Natural killer cell (primary cell): Measurements from ENCODE around the gene DNAH7. TPM values are rescaled to one million over a fixed set of nuclear protein-coding genes. Genes with fewer than 3 reads are reported as not detected.

Experiments used
- ATAC-seq, 3 donors: fragments of 150-1000 bp in 2 of 3; fragments of 200-7000 bp in 1 of 3; cut with Tn5 transposase; 1 replicate in 1 of 3; 2 replicates in 2 of 3; pipeline ENCODE4 v1.10.0; 2021; ENCODE audit warnings: mild to moderate bottlenecking in 2 of 3, moderate library complexity in 2 of 3
- DNase-seq, 2 donors: peaks; one replicate each; pipeline versions ENCODE4 v3.0.0 to v3.0.0-alpha.2; 2013 to 2021; ENCODE audit warnings: mixed read lengths in 1 of 2
- H3K27ac ChIP-seq: one replicate; pipeline ENCODE4 v1.5.1; 2013; ENCODE audit warnings: mild to moderate bottlenecking, low read length
- H3K27me3 ChIP-seq: one replicate; pipeline ENCODE4 v1.6.1; 2013; ENCODE audit warnings: low read length; ENCODE audit not compliant: control insufficient read depth, insufficient read depth
- H3K36me3 ChIP-seq: one replicate; pipeline ENCODE4 v1.6.1; 2013; ENCODE audit warnings: low read length; ENCODE audit not compliant: control insufficient read depth, insufficient read depth
- H3K4me1 ChIP-seq: one replicate; pipeline ENCODE4 v1.6.1; 2013; ENCODE audit warnings: low read length; ENCODE audit not compliant: control insufficient read depth, insufficient read depth
- H3K4me3 ChIP-seq: one replicate; pipeline ENCODE4 v1.5.1; 2013; ENCODE audit warnings: low read length
- H3K9me3 ChIP-seq: one replicate; pipeline ENCODE4 v1.6.1; 2013; ENCODE audit warnings: low read length; ENCODE audit not compliant: control insufficient read depth, insufficient read depth
- H3K27ac Mint-ChIP-seq, 2 donors: one replicate each; pipeline ENCODE4 v1.8.0; 2022; ENCODE audit warnings: mild to moderate bottlenecking in 2 of 2, mixed read lengths in 2 of 2, moderate library complexity in 1 of 2
- H3K27me3 Mint-ChIP-seq, 2 donors: one replicate each; pipeline ENCODE4 v1.8.0; 2022; ENCODE audit warnings: low read depth in 2 of 2, mixed read lengths in 2 of 2
- H3K36me3 Mint-ChIP-seq: one replicate; pipeline ENCODE4 v1.8.0; 2022; ENCODE audit warnings: mixed read lengths
- H3K4me1 Mint-ChIP-seq, 2 donors: one replicate each; pipeline ENCODE4 v1.8.0; 2022; ENCODE audit warnings: mixed read lengths in 2 of 2
- H3K4me3 Mint-ChIP-seq: one replicate; pipeline ENCODE4 v1.8.0; 2022; ENCODE audit warnings: mild to moderate bottlenecking, moderate library complexity, mixed read lengths
- H3K9me3 Mint-ChIP-seq, 2 donors: one replicate each; pipeline ENCODE4 v1.8.0; 2022; ENCODE audit warnings: mixed read lengths in 2 of 2
- CTCF ChIP-seq: fragments of 200-600 bp; IDR thresholded peaks from one replicate; pipeline ENCODE4 v1.8.0; 2022; ENCODE audit warnings: antibody characterized with exemption
- WGBS: methylation state at CpG from one replicate; pipeline ENCODE4 v1.1.7; 2013; ENCODE audit warnings: missing lambda C conversion rate; ENCODE audit not compliant: insufficient coverage; 5-methylcytosine and 5-hydroxymethylcytosine counted together
- intact Hi-C: fragments of 100-400 bp; cut with micrococcal nuclease; formaldehyde crosslinking; loops from one replicate; pipeline ENCODE4 v1.14.2; 2022
- total RNA-seq, 4 donors: library from RNA; stranded (reverse); fragments of 120-200 nt in 1 of 4; gene quantifications; one replicate each; pipeline versions ENCODE4 v1.2.3 to v1.2.4, GENCODE V29; 2013 to 2022

DNAH7 gene
- total RNA-seq, 3 donors from 2014 or later (not counting 1 experiment from before 2014, with no cell fraction given): 0.07 to 0.20 TPM; not detected in 1

- H3K36me3 Mint-ChIP-seq: no peaks in the 10 kb centered on the region
- H3K27me3 ChIP-seq: no peaks in the 10 kb centered on the region
- H3K27ac ChIP-seq: no peak overlapping the region
- no peaks in the 10 kb centered on the region for H3K4me1 Mint-ChIP-seq
- H3K27me3 Mint-ChIP-seq: no peaks in the 10 kb centered on the region
- H3K4me3 Mint-ChIP-seq: no peak overlapping the region
- H3K9me3 Mint-ChIP-seq: no peaks in the 10 kb centered on the region
- intact Hi-C loops: no loop called here
- no peak overlapping the region for H3K27ac Mint-ChIP-seq
- H3K4me1 ChIP-seq: no peaks in the 10 kb centered on the region
- TF ChIP-seq CTCF: no peak
- ATAC-seq (no peak), DNase-seq (no peak)
- no peak overlapping the region for H3K4me3 ChIP-seq
- H3K9me3 ChIP-seq: no peaks in the 10 kb centered on the region
- no peaks in the 10 kb centered on the region for H3K36me3 ChIP-seq
- WGBS: 100% methylated on average over 1 of the region's 2 CpGs
Observed at GRCh38 chr2:195891081-195891480, 177.6 kb downstream of the DNAH7 start.

- peaks cover 0 to 2% of the 10 kb centered on the region in 2 donors for H3K9me3 Mint-ChIP-seq
- H3K4me3 Mint-ChIP-seq: no peak overlapping the region
- ATAC-seq (no peak), DNase-seq (no peak)
- intact Hi-C loops: no loop called here
- Histone ChIP-seq H3K4me1 (no peaks in the 10 kb centered on the region), H3K9me3 (no peaks in the 10 kb centered on the region), H3K27me3 (no peaks in the 10 kb centered on the region), H3K27ac (no peak overlapping the region), H3K4me3 (no peak overlapping the region), H3K36me3 (no peaks in the 10 kb centered on the region)
- peaks cover 0 to 3% of the 10 kb centered on the region in 2 donors for H3K27me3 Mint-ChIP-seq
- no peaks in the 10 kb centered on the region for H3K4me1 Mint-ChIP-seq
- H3K27ac Mint-ChIP-seq: no peak overlapping the region
- no peaks in the 10 kb centered on the region for H3K36me3 Mint-ChIP-seq
- no CpG with 5 or more reads among the region's 4 CpGs for WGBS
- TF ChIP-seq CTCF: no peak
Observed at GRCh38 chr2:195879153-195879552, 189.5 kb downstream of the DNAH7 start.

- Histone ChIP-seq H3K36me3 (no peaks in the 10 kb centered on the region), H3K27ac (no peak overlapping the region), H3K4me3 (no peak overlapping the region), H3K9me3 (no peaks in the 10 kb centered on the region), H3K27me3 (no peaks in the 10 kb centered on the region), H3K4me1 (no peaks in the 10 kb centered on the region)
- WGBS: 100% methylated on average over 2 of the region's 4 CpGs
- Mint-ChIP-seq H3K9me3 (no peaks in the 10 kb centered on the region), H3K27ac (no peak overlapping the region), H3K4me1 (no peaks in the 10 kb centered on the region), H3K4me3 (no peak overlapping the region), H3K36me3 (no peaks in the 10 kb centered on the region), H3K27me3 (peaks cover 0 to 8% of the 10 kb centered on the region in 2 donors)
- ATAC-seq: no peak
- DNase-seq: no peak
- intact Hi-C loops: no loop called here
- TF ChIP-seq CTCF: no peak
Observed at GRCh38 chr2:195871326-195871725, 197.3 kb downstream of the DNAH7 start.

- Mint-ChIP-seq H3K36me3 (no peaks in the 10 kb centered on the region), H3K4me1 (peaks cover 0 to 7% of the 10 kb centered on the region in 2 donors), H3K27me3 (peaks cover 0 to 7% of the 10 kb centered on the region in 2 donors), H3K4me3 (no peak overlapping the region), H3K27ac (no peak overlapping the region), H3K9me3 (no peaks in the 10 kb centered on the region)
- intact Hi-C loops: no loop called here
- no peak overlapping the region for H3K27ac ChIP-seq
- H3K4me3 ChIP-seq: no peak overlapping the region
- no peaks in the 10 kb centered on the region for H3K4me1 ChIP-seq
- WGBS: 92% methylated on average over 6 of the region's 6 CpGs
- TF ChIP-seq CTCF: no peak
- peaks cover 2% of the 10 kb centered on the region for H3K27me3 ChIP-seq
- H3K9me3 ChIP-seq: no peaks in the 10 kb centered on the region
- H3K36me3 ChIP-seq: no peaks in the 10 kb centered on the region
- ATAC-seq (no peak), DNase-seq (no peak)
Observed at GRCh38 chr2:195864316-195864715, 204.3 kb downstream of the DNAH7 start.
